ENCODE results near the gene AHCTF1.

The AHCTF1 gene

GRCh38 chr1:246931549-246932365 lies at the start of gene AHCTF1:
Gene AHCTF1 (minus strand): TSS chr1:246931948. CDS start chr1:246918370, 13,578 bp downstream.
- DNase-seq, result peak; percentile 98

- no peak for DNase-seq
Measured at GRCh38 chr1:246978785-246979184, 47.0 kb upstream of the AHCTF1 start.

- no peak for DNase-seq
Measured at GRCh38 chr1:246978281-246978680, 46.5 kb upstream of the AHCTF1 start.

- no peak for DNase-seq
Measured at GRCh38 chr1:246971969-246972368, 40.2 kb upstream of the AHCTF1 start.

- DNase-seq, result peak; percentile 43
Measured at GRCh38 chr1:246971090-246971721, 39.5 kb upstream of the AHCTF1 start.

- no peak for DNase-seq
Measured at GRCh38 chr1:246969621-246970020, 37.9 kb upstream of the AHCTF1 start.

- no peak for DNase-seq
Measured at GRCh38 chr1:246966502-246966901, 34.8 kb upstream of the AHCTF1 start.

GRCh38 chr1:246959944-246960693 lies 28.4 kb upstream of the AHCTF1 start:
- no peak for DNase-seq

- DNase-seq, result no peak
Measured at GRCh38 chr1:246954126-246954525, 22.4 kb upstream of the AHCTF1 start.

GRCh38 chr1:246951413-246951812 lies 19.7 kb upstream of the AHCTF1 start:
- DNase-seq, result no peak

- no peak for DNase-seq
Measured at GRCh38 chr1:246949956-246950355, 18.2 kb upstream of the AHCTF1 start.

GRCh38 chr1:246947255-246947654 lies 15.5 kb upstream of the AHCTF1 start:
- no peak for DNase-seq

GRCh38 chr1:246946366-246946765 lies 14.6 kb upstream of the AHCTF1 start:
- DNase-seq, result no peak

- no peak for DNase-seq
Measured at GRCh38 chr1:246934765-246935164, 3.0 kb upstream of the AHCTF1 start.

- DNase-seq, result no peak
Measured at GRCh38 chr1:246933893-246934292, 2.1 kb upstream of the AHCTF1 start.

- no peak for DNase-seq
Measured at GRCh38 chr1:246932366-246932700, 585 bp upstream of the AHCTF1 start.

- peak; percentile 51 for DNase-seq
Measured at GRCh38 chr1:246930830-246931548, 759 bp downstream of the AHCTF1 start.

- DNase-seq, result no peak
Measured at GRCh38 chr1:246925997-246926626, 5.6 kb downstream of the AHCTF1 start.

GRCh38 chr1:246923900-246924299 lies 7.8 kb downstream of the AHCTF1 start:
- DNase-seq, result no peak

- no peak for DNase-seq
Measured at GRCh38 chr1:246923482-246923881, 8.3 kb downstream of the AHCTF1 start.

- no peak for DNase-seq
Measured at GRCh38 chr1:246921481-246921880, 10.3 kb downstream of the AHCTF1 start.

GRCh38 chr1:246919902-246920301 lies 11.8 kb downstream of the AHCTF1 start:
- DNase-seq, result no peak
